Spleen (tissue), 7 donors: Measurements from ENCODE around the gene KLHL34.

Experiments
- POLR2A ChIP-seq, 3 donors: fragments of 450-650 bp; IDR thresholded peaks; one replicate each; pipeline ENCODE4 v1.5.1; 2017; ENCODE audit warnings: antibody characterized with exemption in 3 of 3, mild to moderate bottlenecking in 1 of 3
- POLR2AphosphoS5 ChIP-seq, 3 donors: sonication (generic); formaldehyde crosslinking; IDR thresholded peaks; one replicate each; pipeline ENCODE4 v1.5.1; 2017; ENCODE audit warnings: antibody characterized with exemption in 3 of 3
- TF ChIP-seq, protein P1 (sequence below), 11 experiments: fragments of 200-600 bp in 7 of 11; fragments of 450-650 bp in 4 of 11; sonication (generic) in 4 of 11; IDR thresholded peaks in 8 of 11; conservative IDR thresholded peaks in 3 of 11; 1 replicate in 7 of 11; 2 replicates in 4 of 11; pipeline versions ENCODE4 v1.4.0 to v1.8.0; 2016 to 2021; ENCODE audit warnings: antibody characterized with exemption in 11 of 11, inconsistent platforms in 4 of 11, mild to moderate bottlenecking in 1 of 11
- donor health status: DM: no; HTN: no; CAD: no; lungs with moderate emphysema.
- donor health status: DM: no; HTN: no; CAD: no.
- donor health status: DM: no; HTN: no; CAD: no.

DNA sequence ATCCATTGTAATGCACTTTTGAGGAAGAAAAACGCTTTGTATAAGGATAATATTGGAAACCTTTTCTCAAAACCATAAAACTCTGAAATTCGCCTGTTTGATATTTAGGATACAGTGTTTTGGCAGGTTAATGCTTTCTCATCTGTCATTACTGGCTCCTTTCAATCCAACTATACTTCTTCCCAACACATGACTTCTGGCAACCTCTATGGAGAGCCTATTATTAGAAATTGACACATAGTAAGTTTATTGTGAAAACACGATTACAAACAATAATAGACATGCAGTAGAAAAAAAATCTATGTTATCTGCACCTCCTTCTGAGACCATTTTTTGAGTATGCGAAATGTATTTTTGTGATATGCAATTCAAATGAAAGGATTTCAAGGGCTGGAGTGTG is 4.6 kb upstream of the KLHL34 start:
- TF ChIP-seq, protein P1, sequence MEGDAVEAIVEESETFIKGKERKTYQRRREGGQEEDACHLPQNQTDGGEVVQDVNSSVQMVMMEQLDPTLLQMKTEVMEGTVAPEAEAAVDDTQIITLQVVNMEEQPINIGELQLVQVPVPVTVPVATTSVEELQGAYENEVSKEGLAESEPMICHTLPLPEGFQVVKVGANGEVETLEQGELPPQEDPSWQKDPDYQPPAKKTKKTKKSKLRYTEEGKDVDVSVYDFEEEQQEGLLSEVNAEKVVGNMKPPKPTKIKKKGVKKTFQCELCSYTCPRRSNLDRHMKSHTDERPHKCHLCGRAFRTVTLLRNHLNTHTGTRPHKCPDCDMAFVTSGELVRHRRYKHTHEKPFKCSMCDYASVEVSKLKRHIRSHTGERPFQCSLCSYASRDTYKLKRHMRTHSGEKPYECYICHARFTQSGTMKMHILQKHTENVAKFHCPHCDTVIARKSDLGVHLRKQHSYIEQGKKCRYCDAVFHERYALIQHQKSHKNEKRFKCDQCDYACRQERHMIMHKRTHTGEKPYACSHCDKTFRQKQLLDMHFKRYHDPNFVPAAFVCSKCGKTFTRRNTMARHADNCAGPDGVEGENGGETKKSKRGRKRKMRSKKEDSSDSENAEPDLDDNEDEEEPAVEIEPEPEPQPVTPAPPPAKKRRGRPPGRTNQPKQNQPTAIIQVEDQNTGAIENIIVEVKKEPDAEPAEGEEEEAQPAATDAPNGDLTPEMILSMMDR (IDR thresholded peaks at IDR 0.05 in 8 of 11, conservative IDR thresholded peaks at IDR 0.05 in 3 of 11), result no peak
- TF ChIP-seq POLR2AphosphoS5 (IDR thresholded peaks at IDR 0.05), result no peak
- no peak for TF ChIP-seq POLR2A (IDR thresholded peaks at IDR 0.05)
